Pancreas (tissue), 10 donors: Measurements from ENCODE around the gene HYAL2. TPM values are rescaled to one million over a fixed set of nuclear protein-coding genes. Genes with fewer than 3 reads are reported as not detected.

Experiments
- ATAC-seq, 4 donors: fragments of 200-7000 bp; cut with Tn5 transposase; one replicate each; pipeline versions ENCODE4 v1.8.0 to v1.9.1; 2020; ENCODE audit warnings: mild to moderate bottlenecking in 4 of 4, moderate library complexity in 4 of 4
- DNase-seq, 6 donors: peaks; one replicate each; pipeline ENCODE4 v3.0.0-alpha.2; 2020
- FAIRE-seq: peaks from 2 replicates; lab custom pipeline; 2012; peaks lifted over from hg19 to GRCh38; lab: Jason Lieb, UNC
- H3K27ac ChIP-seq, 4 donors: fragments of 200-600 bp; sonication (generic); 1 replicate in 3 of 4; 2 replicates in 1 of 4; pipeline versions ENCODE4 v1.5.0 to v1.8.0; 2020
- H3K27me3 ChIP-seq, 4 donors: fragments of 200-600 bp; one replicate each; pipeline ENCODE4 v1.8.0; 2021
- H3K36me3 ChIP-seq, 3 donors: fragments of 200-600 bp; sonication (generic) in 1 of 3; one replicate each; pipeline versions ENCODE4 v1.5.0 to v1.8.0; 2020 to 2021
- H3K4me1 ChIP-seq, 3 donors: fragments of 200-600 bp; one replicate each; pipeline ENCODE4 v1.8.0; 2021
- H3K4me3 ChIP-seq, 4 donors: fragments of 200-600 bp; sonication (generic) in 2 of 4; one replicate each; pipeline versions ENCODE4 v1.5.0 to v1.8.0; 2020 to 2021
- H3K9me3 ChIP-seq, 4 donors: fragments of 200-600 bp; one replicate each; pipeline ENCODE4 v1.8.0; 2021
- CTCF ChIP-seq, 4 donors: fragments of 200-600 bp; sonication (generic) in 3 of 4; IDR thresholded peaks; one replicate each; pipeline versions ENCODE4 v1.5.0 to v1.8.0; 2021; ENCODE audit warnings: antibody characterized with exemption in 4 of 4
- WGBS, 2 donors: extraction: QIAGEN DNeasy Blood & Tissue Kit; methylation state at CpG; one replicate each; pipeline ENCODE4 v1.1.7; 2013; 5-methylcytosine and 5-hydroxymethylcytosine counted together
- intact Hi-C, 3 donors: fragments of 100-400 bp; cut with DNase I; formaldehyde crosslinking; loops; one replicate each; pipeline versions ENCODE4 v1.11.1 to v1.14.2; 2022
- polyA plus RNA-seq, 2 donors: library from polyadenylated mRNA; stranded (reverse); fragments of 200-250 nt; gene quantifications; one replicate each; pipeline ENCODE4 v1.2.3, GENCODE V29; 2013
- total RNA-seq, 6 donors: library from RNA; stranded (reverse); fragmentation: NEBNext Ultra II Directional in 4 of 6; extraction: Animal tissue kit (Norgen Biotek cat#: 25700) in 4 of 6; gene quantifications; one replicate each; pipeline versions ENCODE4 v1.2.1 to v1.2.4, GENCODE V29; 2021 to 2023
- donor health status: healthy with polysubstance abuse.
- donor health status: DM: no; HTN: no; CAD: no; lungs with moderate emphysema.
- donor health status: DM: no; HTN: no; CAD: no.
- donor health status: control.
- donor health status: control.
- donor health status: Bipolar disorder and iron deficiency.
- donor health status: DM: yes; HTN: yes; CAD: no.
- donor health status: DM: no; HTN: no; CAD: no.
- donor health status: DM: no; HTN: no; CAD: no.
- donor health status: DM: yes; HTN: yes; CAD: no.

The HYAL2 gene
- total and polyA plus RNA-seq, 8 donors, result 6.3 to 39.5 (median 14.3) TPM

DNA sequence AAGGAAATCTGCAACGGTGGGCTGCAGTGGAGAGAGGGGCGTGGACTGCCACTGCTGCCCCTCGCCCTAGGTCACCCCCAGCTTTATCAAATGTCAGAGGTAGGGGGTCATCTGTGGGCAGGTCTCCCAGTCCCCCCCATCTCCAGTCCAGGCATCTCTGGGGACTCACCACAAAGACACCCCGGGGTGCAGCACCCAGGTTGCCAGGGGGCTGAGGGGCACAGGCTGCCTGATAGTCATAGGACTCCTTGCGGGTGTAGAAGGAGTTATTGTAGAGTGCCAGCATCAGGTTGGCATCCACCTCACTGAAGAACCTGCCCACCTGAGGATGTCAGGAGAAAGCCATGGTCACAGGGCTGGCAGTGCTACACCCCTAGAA is 43.3 kb upstream of the HYAL2 start:
- no peaks in the 10 kb centered on the region for H3K36me3 ChIP-seq
- no peak for TF ChIP-seq CTCF (IDR thresholded peaks at IDR 0.05)
- FAIRE-seq (no peak), ATAC-seq (no peak), DNase-seq (no peak)
- H3K4me3 ChIP-seq, result peak overlapping the region; percentile 41 to 79 (median 64)
- peaks cover 0 to 10% (median 4%) of the 10 kb centered on the region in 3 donors for H3K4me1 ChIP-seq
- 65 to 68% methylated on average over 5 of the region's 5 CpGs for WGBS, 2 donors
- peak overlapping the region in 1 of 4 donors; percentile 63 for H3K27ac ChIP-seq
- intact Hi-C loops, result no loop called here
- no peaks in the 10 kb centered on the region for H3K27me3 ChIP-seq
- H3K9me3 ChIP-seq, result no peaks in the 10 kb centered on the region

GRCh38 chr3:50365080-50365841 is 42.7 kb upstream of the HYAL2 start:
- H3K27ac ChIP-seq, result peak overlapping the region; percentile 42 to 63 (median 58)
- FAIRE-seq (no peak), ATAC-seq (peak; percentile 91 to 94 (median 94)), DNase-seq (peak; percentile 94 to 98 (median 96))
- TF ChIP-seq CTCF (IDR thresholded peaks at IDR 0.05), result no peak
- peak overlapping the region; percentile 41 to 79 (median 64) for H3K4me3 ChIP-seq
- intact Hi-C loops, result no loop called here
- H3K9me3 ChIP-seq, result no peaks in the 10 kb centered on the region
- H3K4me1 ChIP-seq, result peaks cover 0 to 10% (median 4%) of the 10 kb centered on the region in 3 donors
- WGBS, 2 donors, result 2 to 3% methylated on average over 40 to 53 of the region's 53 CpGs
- H3K27me3 ChIP-seq, result no peaks in the 10 kb centered on the region
- no peaks in the 10 kb centered on the region for H3K36me3 ChIP-seq

- Histone ChIP-seq H3K9me3 (no peaks in the 10 kb centered on the region), H3K36me3 (no peaks in the 10 kb centered on the region), H3K4me3 (peak overlapping the region; percentile 18 to 79 (median 56)), H3K27ac (peak overlapping the region in 1 of 4 donors; percentile 60), H3K4me1 (peaks cover 0 to 10% (median 4%) of the 10 kb centered on the region in 3 donors), H3K27me3 (no peaks in the 10 kb centered on the region)
- intact Hi-C loops, result no loop called here
- peak; percentile 25 to 35 (median 28) for ATAC-seq
- DNase-seq, result peak in 3 of 6 donors; percentile 52 to 71 (median 68)
- 14 to 32% methylated on average over 20 to 48 of the region's 48 CpGs for WGBS, 2 donors
- no peak for TF ChIP-seq CTCF (IDR thresholded peaks at IDR 0.05)
- FAIRE-seq, result no peak
Observed at GRCh38 chr3:50364573-50365079, 42.1 kb upstream of the HYAL2 start.

DNA sequence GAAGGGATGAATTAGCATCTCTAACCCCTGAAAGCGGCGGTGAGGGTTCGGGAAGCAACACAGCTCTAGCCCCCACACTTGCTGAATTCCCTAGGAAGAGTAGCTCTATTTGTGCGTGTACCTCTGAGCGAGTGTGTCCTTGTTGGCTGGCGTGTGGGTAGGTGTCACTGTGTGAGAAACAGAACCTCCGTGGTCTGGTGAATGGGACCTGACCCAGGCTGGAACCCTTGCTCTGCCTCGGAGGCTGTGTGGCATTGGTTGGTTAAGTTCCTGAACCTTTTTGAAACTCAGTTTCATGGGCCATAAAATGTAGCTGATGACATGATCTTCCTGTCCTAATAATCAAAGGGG is 37.2 kb upstream of the HYAL2 start:
- intact Hi-C loops, result no loop called here
- H3K4me1 ChIP-seq, result peaks cover 14 to 38% (median 25%) of the 10 kb centered on the region in 3 donors
- no peaks in the 10 kb centered on the region for H3K27me3 ChIP-seq
- H3K4me3 ChIP-seq, result peak overlapping the region in 1 of 4 donors; percentile 86
- no peak for DNase-seq
- 19 to 28% methylated on average over 8 of the region's 8 CpGs for WGBS, 2 donors
- no peaks in the 10 kb centered on the region for H3K9me3 ChIP-seq
- H3K36me3 ChIP-seq, result peaks cover 3 to 7% (median 6%) of the 10 kb centered on the region in 3 donors
- H3K27ac ChIP-seq, result no peak overlapping the region
- TF ChIP-seq CTCF (IDR thresholded peaks at IDR 0.05), result no peak
- ATAC-seq, result no peak
- no peak for FAIRE-seq
